ENCODE results near the gene ZNF284. TPM values are rescaled to one million over a fixed set of nuclear protein-coding genes. Genes with fewer than 3 reads are reported as not detected.

ZNF284 gene
- total RNA-seq, 2 donors from 2014 or later = 1.3 to 1.8 TPM

DNA sequence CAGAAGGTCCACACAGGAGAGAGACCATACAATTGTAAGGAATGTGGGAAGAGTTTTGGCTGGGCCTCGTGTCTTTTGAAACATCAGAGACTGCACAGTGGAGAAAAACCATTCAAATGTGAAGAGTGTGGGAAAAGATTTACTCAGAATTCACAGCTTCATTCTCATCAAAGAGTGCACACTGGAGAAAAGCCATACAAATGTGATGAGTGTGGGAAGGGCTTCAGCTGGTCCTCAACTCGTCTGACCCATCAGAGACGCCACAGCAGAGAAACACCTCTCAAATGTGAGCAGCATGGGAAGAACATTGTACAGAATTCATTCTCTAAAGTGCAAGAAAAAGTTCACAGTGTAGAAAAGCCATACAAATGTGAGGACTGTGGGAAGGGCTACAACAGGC is 35.8 kb downstream of the ZNF284 start:
- H3K4me1 ChIP-seq (replicated peaks) = no peaks in the 10 kb centered on the region
- no peak overlapping the region for H3K4me3 ChIP-seq
- no peak for DNase-seq (ENCODE audit: low spot score)
- no peak for TF ChIP-seq CTCF (IDR thresholded peaks at IDR 0.05)
- TF ChIP-seq POLR2A (IDR thresholded peaks at IDR 0.05) = no peak
- no peak for TF ChIP-seq POLR2AphosphoS5 (IDR thresholded peaks at IDR 0.05)
- no peak overlapping the region for H3K27ac ChIP-seq
- H3K27me3 ChIP-seq (replicated peaks; ENCODE audit: insufficient read depth) = no peaks in the 10 kb centered on the region
- H3K36me3 ChIP-seq = peaks cover 4 to 26% of the 10 kb centered on the region in 2 donors
- intact Hi-C loops (cut with DNase I) = no loop called here
- WGBS = 96% methylated on average over 3 of the region's 3 CpGs
- H3K9me3 ChIP-seq = no peaks in the 10 kb centered on the region

DNA sequence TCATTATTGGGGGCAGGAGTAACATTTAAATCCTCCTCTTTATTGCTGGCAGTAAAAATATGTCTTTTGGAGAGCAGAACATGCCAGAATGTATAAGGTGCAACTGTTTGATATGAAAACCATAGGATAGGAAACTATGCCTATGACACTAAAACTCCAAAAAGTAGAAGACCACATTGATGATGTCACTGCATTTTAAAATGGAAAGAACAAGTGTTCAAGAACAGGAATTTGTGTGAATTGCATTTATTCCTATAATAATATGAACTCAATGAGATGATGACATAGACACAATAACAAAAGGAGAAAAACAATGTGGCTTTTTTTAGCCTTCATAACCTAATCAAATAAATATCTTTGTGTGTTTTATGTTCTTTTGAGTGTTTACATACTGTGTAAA is 37.5 kb downstream of the ZNF284 start:
- no peak for DNase-seq (ENCODE audit: low spot score)
- H3K27me3 ChIP-seq (replicated peaks; ENCODE audit: insufficient read depth) = no peaks in the 10 kb centered on the region
- intact Hi-C loops (cut with DNase I) = no loop called here
- peaks cover 4 to 12% of the 10 kb centered on the region in 2 donors for H3K36me3 ChIP-seq
- TF ChIP-seq POLR2A (IDR thresholded peaks at IDR 0.05) (no peak), POLR2AphosphoS5 (IDR thresholded peaks at IDR 0.05) (no peak), CTCF (IDR thresholded peaks at IDR 0.05) (no peak)
- no peak overlapping the region for H3K27ac ChIP-seq
- H3K9me3 ChIP-seq = no peaks in the 10 kb centered on the region
- H3K4me1 ChIP-seq (replicated peaks) = no peaks in the 10 kb centered on the region
- no peak overlapping the region for H3K4me3 ChIP-seq

GRCh38 chr19:44111910-44112463 is 40.0 kb downstream of the ZNF284 start:
- no peak for DNase-seq (ENCODE audit: low spot score)
- 13% methylated on average over 17 of the region's 17 CpGs for WGBS
- Histone ChIP-seq H3K36me3 (peaks cover 0 to 4% of the 10 kb centered on the region in 2 donors), H3K9me3 (no peaks in the 10 kb centered on the region), H3K27me3 (replicated peaks; ENCODE audit: insufficient read depth) (no peaks in the 10 kb centered on the region), H3K4me1 (replicated peaks) (no peaks in the 10 kb centered on the region), H3K4me3 (peak overlapping the region; percentile 72), H3K27ac (no peak overlapping the region)
- TF ChIP-seq CTCF (IDR thresholded peaks at IDR 0.05) (no peak), POLR2A (IDR thresholded peaks at IDR 0.05) (no peak), POLR2AphosphoS5 (IDR thresholded peaks at IDR 0.05) (no peak)
- intact Hi-C loops (cut with DNase I) = loop anchor here (2.0 to 5.0 kb wide), 3 partner anchors 55 to 100 kb away; partner anchors contain the start of genes ZNF226 and ZNF227

GRCh38 chr19:44112802-44113137 is 40.8 kb downstream of the ZNF284 start:
- no peaks in the 10 kb centered on the region for H3K27me3 ChIP-seq (replicated peaks; ENCODE audit: insufficient read depth)
- intact Hi-C loops (cut with DNase I) = loop anchor here (5.0 kb wide), 2 partner anchors 55 to 100 kb away; partner anchors contain the start of genes ZNF226 and ZNF227
- no peaks in the 10 kb centered on the region for H3K36me3 ChIP-seq
- TF ChIP-seq POLR2A (IDR thresholded peaks at IDR 0.05) = no peak
- TF ChIP-seq CTCF (IDR thresholded peaks at IDR 0.05) = no peak
- TF ChIP-seq POLR2AphosphoS5 (IDR thresholded peaks at IDR 0.05) = no peak
- H3K27ac ChIP-seq = peak overlapping the region; percentile 28 to 41
- peak overlapping the region; percentile 72 for H3K4me3 ChIP-seq
- WGBS = under 1% methylated on average over 11 of the region's 11 CpGs
- H3K9me3 ChIP-seq = no peaks in the 10 kb centered on the region
- no peak for DNase-seq (ENCODE audit: low spot score)
- H3K4me1 ChIP-seq (replicated peaks) = no peaks in the 10 kb centered on the region

GRCh38 chr19:44113138-44113783 is 41.3 kb downstream of the ZNF284 start, which contains the start of gene ZNF225:
Gene ZNF225 (plus strand): TSS chr19:44113399. CDS start chr19:44115828, 2,429 bp downstream.
- Histone ChIP-seq H3K4me3 (peak within 1 kb of the TSS; percentile 72), H3K27ac (peak within 1 kb of the TSS; percentile 65 to 72), H3K4me1 (replicated peaks) (no peaks in the 10 kb centered on the region), H3K36me3 (peaks cover 0 to 4% of the 10 kb centered on the region in 2 donors), H3K9me3 (no peaks in the 10 kb centered on the region), H3K27me3 (replicated peaks; ENCODE audit: insufficient read depth) (no peaks in the 10 kb centered on the region)
- DNase-seq (ENCODE audit: low spot score) = peak; percentile 99
- peak in 1 of 4 experiments; percentile 37 for TF ChIP-seq CTCF (IDR thresholded peaks at IDR 0.05)
- no peak for TF ChIP-seq POLR2A (IDR thresholded peaks at IDR 0.05)
- peak; percentile 99 for TF ChIP-seq POLR2AphosphoS5 (IDR thresholded peaks at IDR 0.05)
- WGBS = 1% methylated on average over 42 of the region's 44 CpGs
- intact Hi-C loops (cut with DNase I) = loop anchor here (5.0 kb wide), 2 partner anchors 54 to 99 kb away; partner anchors contain the start of genes ZNF226 and ZNF227
